ENCODE results near the gene OPALIN.
"Not testable (repeated sequence)": the region's sequence is repeated elsewhere in the genome, so short reads cannot be mapped to it uniquely, and the experiment has no call there.

Gene OPALIN

DNA sequence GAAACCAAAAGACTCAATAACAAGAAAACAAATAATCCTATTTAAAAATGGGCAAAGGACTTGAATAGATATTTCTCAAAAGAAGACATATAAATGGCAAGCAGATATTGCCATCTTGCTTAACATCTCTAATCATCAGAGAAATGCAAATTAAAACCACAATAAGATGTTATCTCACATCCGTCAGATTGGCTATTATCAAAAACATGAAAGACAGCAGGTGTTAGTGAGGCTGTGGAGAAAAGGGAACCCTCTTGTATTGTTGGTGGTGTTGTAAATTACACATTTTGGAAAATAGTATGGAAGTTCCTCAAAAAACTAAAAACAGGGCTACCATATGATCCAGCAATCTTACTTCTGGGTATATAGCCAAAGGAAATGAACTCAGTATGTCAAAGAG lies 25.7 kb downstream of the OPALIN start:
- H3K36me3 Mint-ChIP-seq: no peaks in the 10 kb centered on the region
- H3K27me3 Mint-ChIP-seq: no peaks in the 10 kb centered on the region
- no peak overlapping the region for H3K27ac Mint-ChIP-seq
- peaks cover 32% of the 10 kb centered on the region for H3K4me1 Mint-ChIP-seq
- H3K4me3 Mint-ChIP-seq: no peak overlapping the region
- no peaks in the 10 kb centered on the region for H3K9me3 Mint-ChIP-seq

DNA sequence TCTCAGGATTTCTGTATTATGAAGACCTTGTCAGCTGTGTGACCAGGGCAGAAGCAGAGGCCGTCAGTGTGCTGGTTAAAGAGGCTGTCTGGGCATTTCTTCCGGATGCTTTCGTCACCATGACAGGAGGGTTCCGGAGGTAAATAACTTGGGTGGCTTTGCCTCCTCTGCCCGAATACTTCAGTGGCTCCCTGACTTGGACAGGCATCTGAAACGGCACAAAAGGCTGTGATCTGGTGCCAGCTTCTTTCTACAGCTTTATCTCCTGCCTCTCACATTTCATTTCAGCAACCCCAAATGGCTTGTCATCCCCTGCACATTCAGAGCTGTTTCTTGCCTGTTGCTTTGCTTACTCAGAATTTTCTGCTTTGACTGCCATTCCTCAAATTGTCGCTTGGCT lies 31.3 kb downstream of the OPALIN start:
- no peaks in the 10 kb centered on the region for H3K36me3 Mint-ChIP-seq
- no peaks in the 10 kb centered on the region for H3K27me3 Mint-ChIP-seq
- peaks cover 4% of the 10 kb centered on the region for H3K4me1 Mint-ChIP-seq
- no peak overlapping the region for H3K27ac Mint-ChIP-seq
- no peaks in the 10 kb centered on the region for H3K9me3 Mint-ChIP-seq
- no peak overlapping the region for H3K4me3 Mint-ChIP-seq

DNA sequence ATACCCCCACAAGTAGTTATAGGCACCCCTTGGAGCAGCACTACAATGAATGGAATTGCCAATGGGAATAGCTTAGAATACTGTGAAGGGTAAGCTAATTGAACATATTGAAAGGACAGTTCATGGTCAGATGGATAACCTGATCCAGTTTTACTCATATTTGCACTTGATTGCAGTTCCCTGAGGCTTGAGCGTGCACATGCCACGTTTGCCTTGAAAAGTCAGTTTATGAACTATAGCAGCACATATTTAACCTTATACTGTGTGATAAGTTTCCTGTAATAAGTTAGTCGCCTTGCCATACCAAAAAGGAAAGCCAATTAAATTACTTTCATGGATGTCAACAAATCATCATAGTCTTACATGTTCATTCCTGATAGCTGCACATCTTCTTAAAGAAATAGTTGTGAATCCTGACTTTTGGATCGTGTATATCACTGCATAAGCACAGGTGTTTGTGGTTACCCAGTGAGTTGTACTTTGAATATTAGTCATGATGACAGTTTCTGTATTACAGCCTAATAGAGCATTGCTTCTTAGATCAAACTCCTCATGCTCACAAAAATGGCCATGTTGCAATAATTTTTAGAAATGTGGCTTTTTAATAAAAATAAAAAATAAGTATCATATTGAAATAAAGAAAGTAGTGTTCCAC lies 33.0 kb downstream of the OPALIN start:
- H3K4me1 Mint-ChIP-seq: no peaks in the 10 kb centered on the region
- no peaks in the 10 kb centered on the region for H3K9me3 Mint-ChIP-seq
- no peaks in the 10 kb centered on the region for H3K27me3 Mint-ChIP-seq
- H3K27ac Mint-ChIP-seq: no peak overlapping the region
- no peak overlapping the region for H3K4me3 Mint-ChIP-seq
- H3K36me3 Mint-ChIP-seq: no peaks in the 10 kb centered on the region

DNA sequence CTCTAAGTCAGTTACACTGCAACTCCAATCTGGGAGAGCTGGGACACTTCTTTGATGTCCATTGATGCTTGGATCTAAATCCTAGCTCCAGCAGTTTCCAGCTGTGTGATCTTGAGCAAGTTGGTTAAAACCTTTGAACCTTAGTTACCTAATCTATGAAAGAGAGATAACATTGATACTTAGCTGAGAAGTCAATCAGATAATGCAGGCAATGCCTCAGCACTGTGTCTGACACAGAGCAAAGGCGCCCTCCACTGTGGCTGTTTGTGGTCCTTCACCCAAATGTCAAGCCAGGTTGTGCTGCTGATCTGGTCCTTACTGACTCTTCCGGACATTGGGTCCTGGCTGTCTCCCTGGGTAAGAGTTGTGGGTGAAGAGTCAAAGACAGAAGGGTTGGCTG lies 34.4 kb downstream of the OPALIN start:
- Mint-ChIP-seq H3K9me3 (no peaks in the 10 kb centered on the region), H3K27me3 (peaks cover under 1% of the 10 kb centered on the region), H3K4me1 (no peaks in the 10 kb centered on the region), H3K36me3 (no peaks in the 10 kb centered on the region), H3K4me3 (no peak overlapping the region), H3K27ac (no peak overlapping the region)

DNA sequence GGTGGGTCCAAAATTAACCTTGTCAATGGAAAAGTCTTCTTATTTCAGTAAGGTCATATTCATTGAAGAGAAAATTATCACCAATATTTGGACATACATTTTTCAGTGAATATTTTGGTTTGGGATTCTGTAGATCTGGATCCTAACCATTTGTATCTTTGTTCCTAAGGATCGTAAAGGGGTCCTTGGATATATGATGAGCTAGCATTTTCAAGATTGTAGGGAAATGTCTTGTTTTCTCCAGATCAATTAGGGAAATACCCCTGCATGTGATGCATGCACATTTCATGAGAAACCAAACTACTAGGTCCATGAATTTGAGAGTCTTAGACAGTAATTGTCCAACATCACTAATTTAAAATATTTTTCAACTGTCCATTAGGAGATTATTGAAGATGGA lies 36.5 kb downstream of the OPALIN start:
- Mint-ChIP-seq H3K4me3 (no peak overlapping the region), H3K36me3 (no peaks in the 10 kb centered on the region), H3K27me3 (peaks cover 2% of the 10 kb centered on the region), H3K4me1 (no peaks in the 10 kb centered on the region), H3K27ac (no peak overlapping the region), H3K9me3 (no peaks in the 10 kb centered on the region)

DNA sequence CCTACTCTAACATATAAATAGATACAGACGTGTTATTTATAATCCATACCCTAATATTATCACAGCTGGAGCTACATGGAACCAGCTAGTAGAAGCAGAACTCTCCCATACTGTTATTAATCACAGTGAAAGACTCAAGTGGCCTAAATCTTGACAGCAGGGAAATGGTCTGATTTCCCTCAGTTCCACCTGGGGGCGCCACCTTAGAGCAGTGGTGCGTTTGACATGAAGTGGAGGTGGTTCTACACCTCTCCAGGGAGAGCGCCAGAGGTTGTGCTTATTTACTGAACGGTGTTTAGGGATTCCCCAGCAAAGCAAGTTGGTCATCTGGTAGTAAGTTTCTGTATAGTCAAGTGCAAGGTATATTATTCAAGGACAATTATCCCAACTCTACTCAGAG lies 37.0 kb downstream of the OPALIN start:
- Mint-ChIP-seq H3K4me3 (no peak overlapping the region), H3K9me3 (no peaks in the 10 kb centered on the region), H3K27me3 (peaks cover 2% of the 10 kb centered on the region), H3K27ac (no peak overlapping the region), H3K4me1 (no peaks in the 10 kb centered on the region), H3K36me3 (no peaks in the 10 kb centered on the region)

DNA sequence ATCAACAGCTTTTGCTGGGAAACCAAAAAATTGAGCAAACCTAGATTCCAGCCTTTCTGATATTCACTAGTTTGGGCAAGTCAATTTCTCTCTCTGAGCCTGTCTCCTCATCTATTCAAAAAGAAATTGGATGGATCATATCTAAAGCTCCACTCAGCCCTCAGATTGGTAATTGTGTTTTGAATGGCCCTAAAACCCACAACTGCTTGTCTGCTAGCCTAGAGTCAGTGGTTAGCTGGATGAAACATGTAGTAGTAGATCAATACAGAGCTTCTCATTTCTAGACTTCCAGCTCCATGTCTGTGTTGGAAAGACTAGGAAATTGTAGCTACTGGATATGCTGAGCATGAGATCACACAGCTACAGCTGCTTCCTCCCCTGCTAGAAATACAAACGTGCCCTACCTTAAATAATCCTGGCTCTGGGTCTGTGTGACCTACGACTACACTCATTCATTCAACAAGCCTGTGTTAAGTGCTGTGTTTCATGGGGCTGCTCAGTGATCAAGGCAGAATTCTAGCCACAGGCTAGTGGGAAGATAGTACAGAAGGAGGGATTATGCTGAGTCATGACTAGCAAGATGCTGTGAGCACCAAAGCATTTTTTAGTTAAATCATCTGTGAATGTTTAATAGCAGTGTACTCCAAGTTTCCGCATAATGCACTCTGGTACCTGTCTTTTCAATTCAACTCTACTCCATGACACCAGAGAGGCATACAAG lies 38.9 kb downstream of the OPALIN start:
- H3K36me3 Mint-ChIP-seq: no peaks in the 10 kb centered on the region
- H3K27ac Mint-ChIP-seq: peak overlapping the region; percentile 14
- H3K27me3 Mint-ChIP-seq: peaks cover 3% of the 10 kb centered on the region
- peaks cover 3% of the 10 kb centered on the region for H3K4me1 Mint-ChIP-seq
- H3K4me3 Mint-ChIP-seq: no peak overlapping the region
- H3K9me3 Mint-ChIP-seq: no peaks in the 10 kb centered on the region

DNA sequence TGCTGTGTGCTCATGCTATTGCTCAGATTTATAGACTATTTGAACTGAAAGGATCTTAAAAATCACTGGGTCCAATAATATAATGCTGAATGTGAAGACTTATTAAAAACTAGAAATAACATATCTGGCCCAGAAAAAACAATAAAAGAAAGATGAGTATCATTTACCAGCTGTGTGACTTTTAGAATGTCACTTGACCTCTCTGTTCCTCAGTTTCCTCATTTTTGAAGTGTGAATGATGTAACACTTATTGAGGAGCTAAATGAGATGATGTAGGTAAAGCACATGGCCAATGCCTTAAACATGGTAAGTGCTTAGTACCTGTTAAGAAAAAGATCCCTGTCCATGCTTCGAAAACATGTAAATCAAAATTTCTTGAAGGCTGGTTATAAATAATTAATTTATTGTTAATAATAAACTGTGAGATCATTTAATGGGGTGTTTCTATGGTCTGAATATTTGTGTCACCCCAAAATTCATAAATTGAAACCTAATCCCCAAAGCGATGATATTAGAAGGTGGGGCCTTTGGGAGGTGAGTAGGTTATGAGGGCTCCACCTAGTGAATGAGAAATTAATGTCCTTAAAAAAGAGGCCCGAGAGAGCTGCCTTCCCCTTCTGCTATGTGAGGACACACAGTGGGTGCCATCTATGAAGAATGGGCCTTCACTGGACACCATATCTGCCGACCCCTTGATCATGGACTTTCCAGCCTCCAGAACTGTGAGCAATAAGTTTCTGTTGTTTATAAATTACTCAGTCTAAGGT lies 41.6 kb downstream of the OPALIN start:
- Mint-ChIP-seq H3K9me3 (no peaks in the 10 kb centered on the region), H3K4me3 (no peak overlapping the region), H3K4me1 (peaks cover 3% of the 10 kb centered on the region), H3K27ac (no peak overlapping the region), H3K36me3 (no peaks in the 10 kb centered on the region), H3K27me3 (peaks cover 3% of the 10 kb centered on the region)

DNA sequence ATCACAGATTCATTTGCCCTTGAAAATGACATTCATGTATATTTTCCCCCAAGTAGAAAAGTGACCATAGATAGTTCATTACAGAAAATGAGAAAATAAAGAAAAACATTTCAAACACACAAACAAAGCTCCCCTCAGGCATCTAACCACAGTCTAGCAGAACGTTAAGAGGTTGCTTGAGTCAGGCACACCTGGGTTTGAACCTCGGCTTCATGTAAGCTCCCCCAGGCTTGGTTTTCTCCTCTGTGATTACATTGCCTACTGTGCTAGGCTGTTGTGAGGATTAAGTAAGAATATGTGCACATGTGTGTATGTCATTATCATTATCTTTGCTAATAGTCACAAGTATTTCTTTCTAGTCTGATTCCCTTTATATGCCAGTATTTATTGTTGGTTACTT lies 45.5 kb downstream of the OPALIN start:
- H3K27ac Mint-ChIP-seq: no peak overlapping the region
- no peaks in the 10 kb centered on the region for H3K36me3 Mint-ChIP-seq
- H3K4me1 Mint-ChIP-seq: peaks cover 3% of the 10 kb centered on the region
- peaks cover 1% of the 10 kb centered on the region for H3K27me3 Mint-ChIP-seq
- no peak overlapping the region for H3K4me3 Mint-ChIP-seq
- H3K9me3 Mint-ChIP-seq: no peaks in the 10 kb centered on the region

DNA sequence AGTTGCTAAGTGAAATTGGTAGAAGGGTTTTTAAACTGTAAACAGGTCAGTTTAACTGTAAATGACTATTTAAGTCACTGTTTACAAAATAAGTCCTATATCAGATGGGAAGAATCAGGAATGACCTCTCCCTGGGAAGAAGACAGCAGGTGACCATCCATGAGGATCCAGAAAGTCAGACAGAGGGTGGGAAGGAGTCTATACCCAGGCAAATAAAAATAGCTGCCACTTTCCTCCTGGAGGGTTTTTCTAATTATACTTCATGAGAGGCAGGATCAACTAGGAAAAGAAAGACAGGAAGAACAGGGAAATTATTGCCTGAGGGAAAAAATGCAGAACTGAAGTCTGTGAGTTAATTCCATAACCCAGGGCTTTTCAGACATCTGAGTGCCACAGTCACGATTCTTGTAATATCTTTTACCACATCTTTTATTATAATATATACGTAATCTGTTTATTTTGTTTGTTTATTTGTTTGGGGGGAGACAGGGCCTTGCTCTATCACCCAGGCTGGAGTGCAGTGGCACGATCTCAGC lies 47.6 kb downstream of the OPALIN start:
- H3K27me3 Mint-ChIP-seq: peaks cover 1% of the 10 kb centered on the region
- no peak overlapping the region for H3K4me3 Mint-ChIP-seq
- peaks cover 13% of the 10 kb centered on the region for H3K4me1 Mint-ChIP-seq
- no peaks in the 10 kb centered on the region for H3K36me3 Mint-ChIP-seq
- no peak overlapping the region for H3K27ac Mint-ChIP-seq
- no peaks in the 10 kb centered on the region for H3K9me3 Mint-ChIP-seq

DNA sequence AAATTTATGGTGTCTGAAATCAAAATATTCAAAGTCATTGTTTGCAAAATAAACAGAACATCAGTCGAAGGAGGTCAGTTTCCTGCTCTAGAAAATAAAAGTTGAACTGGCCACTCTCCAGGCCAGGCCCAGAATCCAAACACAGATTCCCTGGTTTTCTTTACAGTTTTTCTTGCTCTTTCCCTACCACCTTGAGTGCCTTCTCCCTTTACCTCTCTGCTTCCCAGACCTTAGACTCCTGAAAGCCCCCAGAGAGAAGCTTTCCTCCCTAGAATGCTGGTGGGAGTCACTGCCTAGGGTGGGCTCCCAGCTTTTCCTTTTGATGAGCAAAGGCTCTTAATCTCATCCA lies 48.5 kb downstream of the OPALIN start:
- Mint-ChIP-seq H3K4me3 (no peak overlapping the region), H3K9me3 (no peaks in the 10 kb centered on the region), H3K27me3 (no peaks in the 10 kb centered on the region), H3K27ac (no peak overlapping the region), H3K4me1 (peaks cover 19% of the 10 kb centered on the region), H3K36me3 (no peaks in the 10 kb centered on the region)

DNA sequence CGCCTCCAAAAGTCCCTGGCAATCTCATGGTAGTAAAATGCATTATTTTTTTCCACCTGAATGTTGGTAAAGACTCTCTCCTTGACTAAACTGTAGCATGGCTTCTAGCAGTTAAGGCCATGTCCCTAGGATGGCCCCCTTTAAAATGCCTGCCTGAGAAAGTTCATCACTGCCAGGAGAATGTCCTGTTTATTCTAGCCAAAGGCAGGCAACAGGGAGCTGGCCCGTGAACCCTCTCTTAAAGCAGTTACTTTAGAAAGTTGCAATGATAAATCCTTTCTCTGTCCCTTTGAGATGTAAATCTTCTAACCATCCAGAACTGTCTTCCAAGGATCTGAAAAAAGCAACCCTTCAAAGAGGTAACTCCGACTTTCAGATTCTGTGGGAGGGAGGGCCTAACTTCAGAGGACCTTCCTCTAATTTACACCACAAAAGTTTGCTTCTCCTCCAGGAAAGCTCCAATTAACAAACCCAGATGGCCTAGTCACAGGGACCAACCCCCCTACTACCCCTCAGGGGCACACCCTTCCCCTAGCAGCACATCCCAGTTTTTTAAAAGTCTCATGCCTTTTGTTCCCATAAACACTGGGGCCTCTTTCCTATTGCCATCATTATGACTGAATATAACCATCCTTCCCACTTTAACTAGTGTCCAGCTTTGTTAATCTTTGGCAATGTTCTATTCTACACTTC lies 49.0 kb downstream of the OPALIN start:
- Mint-ChIP-seq H3K27me3 (no peaks in the 10 kb centered on the region), H3K27ac (no peak overlapping the region), H3K9me3 (no peaks in the 10 kb centered on the region), H3K4me3 (no peak overlapping the region), H3K36me3 (no peaks in the 10 kb centered on the region), H3K4me1 (peaks cover 19% of the 10 kb centered on the region)

DNA sequence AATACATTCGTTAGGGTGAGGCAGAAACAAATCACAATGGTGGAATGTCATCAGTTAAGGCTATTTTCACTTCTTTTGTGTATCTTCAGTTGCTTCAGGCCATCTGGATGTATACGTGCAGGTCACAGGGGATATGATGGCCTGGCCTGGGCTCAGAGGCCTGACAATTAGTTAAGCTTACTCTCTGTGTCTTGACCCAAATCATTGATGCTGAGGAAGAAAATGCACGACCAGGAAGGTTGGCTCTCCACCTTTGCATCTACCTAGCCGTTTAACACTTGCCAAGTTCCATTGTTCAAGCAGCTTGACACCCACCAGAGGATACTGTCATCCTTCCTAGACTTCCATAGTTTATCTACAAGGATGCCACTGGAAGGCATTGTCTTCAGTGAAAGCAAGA lies 49.9 kb downstream of the OPALIN start:
- not testable (repeated sequence) for H3K27ac Mint-ChIP-seq, H3K36me3 Mint-ChIP-seq, H3K27me3 Mint-ChIP-seq, H3K4me3 Mint-ChIP-seq, H3K9me3 Mint-ChIP-seq
- H3K4me1 Mint-ChIP-seq: peaks cover 24% of the 10 kb centered on the region

DNA sequence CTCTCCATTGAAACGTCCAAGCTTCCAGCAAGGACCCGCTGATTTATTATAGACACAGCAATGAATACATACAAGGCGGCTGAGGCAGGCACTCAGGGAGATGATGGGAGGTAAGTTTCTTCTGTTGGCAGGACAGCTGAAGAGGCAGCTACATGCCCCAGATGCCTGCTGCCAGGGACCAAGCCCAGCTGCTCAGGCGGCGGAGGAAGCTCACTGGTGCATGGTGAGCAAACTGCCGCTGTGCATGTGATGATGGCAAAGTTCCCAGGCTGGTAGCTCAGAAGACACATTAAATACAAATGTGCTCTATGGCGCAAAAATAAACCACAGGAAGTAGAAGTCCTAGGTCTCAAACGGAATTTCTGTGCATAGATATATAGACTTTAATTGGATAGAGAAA lies 52.3 kb downstream of the OPALIN start:
- H3K4me1 Mint-ChIP-seq: peaks cover 36% of the 10 kb centered on the region
- H3K4me3 Mint-ChIP-seq: peak overlapping the region; percentile 47
- H3K27me3 Mint-ChIP-seq: no peaks in the 10 kb centered on the region
- H3K36me3 Mint-ChIP-seq: no peaks in the 10 kb centered on the region
- H3K9me3 Mint-ChIP-seq: no peaks in the 10 kb centered on the region
- peak overlapping the region; percentile 65 for H3K27ac Mint-ChIP-seq

DNA sequence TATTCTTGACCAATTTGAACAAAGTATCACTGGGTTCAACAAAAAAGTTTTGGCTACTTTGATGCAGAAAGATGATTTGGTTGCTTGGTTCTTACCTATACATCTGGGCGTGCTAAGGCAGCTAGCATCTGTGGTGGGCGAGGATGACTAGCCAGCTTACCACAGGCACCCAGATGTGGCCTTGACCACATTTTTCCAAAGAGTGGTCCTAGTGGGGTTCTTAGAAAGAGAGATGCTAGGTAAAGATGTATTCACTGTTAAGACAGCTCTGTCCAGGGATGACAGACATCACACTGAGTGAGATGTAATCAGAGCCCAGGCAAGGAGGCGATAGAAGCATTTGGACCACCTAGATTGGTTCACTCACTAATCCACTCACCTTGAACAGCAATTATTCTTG lies 53.8 kb downstream of the OPALIN start:
- no peak overlapping the region for H3K27ac Mint-ChIP-seq

More for the DNA sequence above, 53.8 kb downstream of the OPALIN start:
- Mint-ChIP-seq H3K4me3 (no peak overlapping the region), H3K9me3 (no peaks in the 10 kb centered on the region), H3K4me1 (peaks cover 51% of the 10 kb centered on the region), H3K27me3 (no peaks in the 10 kb centered on the region), H3K36me3 (no peaks in the 10 kb centered on the region)
